ENCODE data around the gene SRCAP. TPM values are rescaled to one million over a fixed set of nuclear protein-coding genes. Genes with fewer than 3 reads are reported as not detected.

Gene SRCAP
- total RNA-seq, 1 donor from 2014 or later = 24.5 TPM

DNA sequence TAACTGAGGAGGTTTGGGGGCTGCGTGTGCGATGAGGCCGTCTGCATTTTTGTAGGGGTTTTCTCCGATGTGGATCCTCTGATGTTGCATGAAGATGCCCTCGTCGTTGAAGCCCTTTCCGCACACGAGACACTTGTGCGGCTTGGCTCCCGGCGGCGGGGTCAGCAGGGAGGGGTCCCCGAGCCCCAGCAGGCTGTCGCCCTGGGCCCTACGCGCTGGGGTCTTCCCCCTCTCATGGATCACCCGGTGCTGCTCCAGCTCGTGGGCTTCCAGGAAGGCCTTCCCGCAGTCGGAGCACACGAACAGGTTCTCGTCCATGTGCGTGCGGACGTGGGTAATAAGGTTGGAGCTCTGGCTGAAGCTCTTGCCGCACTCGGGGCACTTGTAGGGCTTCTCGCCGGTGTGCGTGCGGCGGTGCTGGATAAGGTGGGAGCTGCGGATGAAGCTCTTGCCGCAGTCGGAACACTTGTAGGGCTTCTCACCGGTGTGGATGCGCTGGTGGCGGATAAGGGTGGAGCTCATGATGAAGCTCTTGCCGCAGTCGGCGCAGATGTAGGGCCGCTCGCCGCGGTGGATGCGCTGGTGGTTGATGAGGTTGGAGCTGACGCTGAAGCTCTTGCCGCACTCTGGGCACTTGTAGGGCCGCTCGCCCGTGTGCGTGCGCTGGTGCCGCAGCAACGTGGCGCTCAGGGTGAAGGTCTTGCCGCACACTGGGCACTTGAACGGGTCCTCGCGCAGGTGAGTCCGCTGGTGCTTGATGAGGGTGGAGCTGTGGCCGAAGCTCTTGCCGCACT lies 83.7 kb downstream of the SRCAP start:
- H3K9me3 ChIP-seq = no peaks in the 10 kb centered on the region
- H3K27ac ChIP-seq = no peak overlapping the region
- TF ChIP-seq, protein P1, sequence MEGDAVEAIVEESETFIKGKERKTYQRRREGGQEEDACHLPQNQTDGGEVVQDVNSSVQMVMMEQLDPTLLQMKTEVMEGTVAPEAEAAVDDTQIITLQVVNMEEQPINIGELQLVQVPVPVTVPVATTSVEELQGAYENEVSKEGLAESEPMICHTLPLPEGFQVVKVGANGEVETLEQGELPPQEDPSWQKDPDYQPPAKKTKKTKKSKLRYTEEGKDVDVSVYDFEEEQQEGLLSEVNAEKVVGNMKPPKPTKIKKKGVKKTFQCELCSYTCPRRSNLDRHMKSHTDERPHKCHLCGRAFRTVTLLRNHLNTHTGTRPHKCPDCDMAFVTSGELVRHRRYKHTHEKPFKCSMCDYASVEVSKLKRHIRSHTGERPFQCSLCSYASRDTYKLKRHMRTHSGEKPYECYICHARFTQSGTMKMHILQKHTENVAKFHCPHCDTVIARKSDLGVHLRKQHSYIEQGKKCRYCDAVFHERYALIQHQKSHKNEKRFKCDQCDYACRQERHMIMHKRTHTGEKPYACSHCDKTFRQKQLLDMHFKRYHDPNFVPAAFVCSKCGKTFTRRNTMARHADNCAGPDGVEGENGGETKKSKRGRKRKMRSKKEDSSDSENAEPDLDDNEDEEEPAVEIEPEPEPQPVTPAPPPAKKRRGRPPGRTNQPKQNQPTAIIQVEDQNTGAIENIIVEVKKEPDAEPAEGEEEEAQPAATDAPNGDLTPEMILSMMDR (IDR thresholded peaks at IDR 0.05) = no peak
- intact Hi-C loops (cut with DNase I) = no loop called here
- H3K4me1 ChIP-seq = peaks cover 4 to 7% of the 10 kb centered on the region in 2 donors
- DNase-seq (ENCODE audit: low spot score in 2 of 2) = no peak
- H3K4me3 ChIP-seq = no peak overlapping the region
- H3K27me3 ChIP-seq = no peaks in the 10 kb centered on the region
- peaks cover 27 to 30% of the 10 kb centered on the region in 2 donors for H3K36me3 ChIP-seq

- no peak overlapping the region for H3K27ac ChIP-seq
- intact Hi-C loops (cut with DNase I) = no loop called here
- TF ChIP-seq, protein P1 (IDR thresholded peaks at IDR 0.05) = no peak
- no peak overlapping the region for H3K4me3 ChIP-seq
- H3K27me3 ChIP-seq = no peaks in the 10 kb centered on the region
- peaks cover 4 to 7% of the 10 kb centered on the region in 2 donors for H3K4me1 ChIP-seq
- H3K9me3 ChIP-seq = no peaks in the 10 kb centered on the region
- no peak for DNase-seq (ENCODE audit: low spot score in 2 of 2)
- peaks cover 27 to 30% of the 10 kb centered on the region in 2 donors for H3K36me3 ChIP-seq
Observed at GRCh38 chr16:30783280-30784109, 84.5 kb downstream of the SRCAP start.

GRCh38 chr16:30784215-30784614 lies 85.2 kb downstream of the SRCAP start:
- peaks cover 27 to 30% of the 10 kb centered on the region in 2 donors for H3K36me3 ChIP-seq
- DNase-seq (ENCODE audit: low spot score in 2 of 2) = no peak
- peaks cover 4 to 7% of the 10 kb centered on the region in 2 donors for H3K4me1 ChIP-seq
- no peaks in the 10 kb centered on the region for H3K9me3 ChIP-seq
- H3K27ac ChIP-seq = no peak overlapping the region
- no peak overlapping the region for H3K4me3 ChIP-seq
- TF ChIP-seq, protein P1 (IDR thresholded peaks at IDR 0.05) = no peak
- no peaks in the 10 kb centered on the region for H3K27me3 ChIP-seq
- intact Hi-C loops (cut with DNase I) = no loop called here

DNA sequence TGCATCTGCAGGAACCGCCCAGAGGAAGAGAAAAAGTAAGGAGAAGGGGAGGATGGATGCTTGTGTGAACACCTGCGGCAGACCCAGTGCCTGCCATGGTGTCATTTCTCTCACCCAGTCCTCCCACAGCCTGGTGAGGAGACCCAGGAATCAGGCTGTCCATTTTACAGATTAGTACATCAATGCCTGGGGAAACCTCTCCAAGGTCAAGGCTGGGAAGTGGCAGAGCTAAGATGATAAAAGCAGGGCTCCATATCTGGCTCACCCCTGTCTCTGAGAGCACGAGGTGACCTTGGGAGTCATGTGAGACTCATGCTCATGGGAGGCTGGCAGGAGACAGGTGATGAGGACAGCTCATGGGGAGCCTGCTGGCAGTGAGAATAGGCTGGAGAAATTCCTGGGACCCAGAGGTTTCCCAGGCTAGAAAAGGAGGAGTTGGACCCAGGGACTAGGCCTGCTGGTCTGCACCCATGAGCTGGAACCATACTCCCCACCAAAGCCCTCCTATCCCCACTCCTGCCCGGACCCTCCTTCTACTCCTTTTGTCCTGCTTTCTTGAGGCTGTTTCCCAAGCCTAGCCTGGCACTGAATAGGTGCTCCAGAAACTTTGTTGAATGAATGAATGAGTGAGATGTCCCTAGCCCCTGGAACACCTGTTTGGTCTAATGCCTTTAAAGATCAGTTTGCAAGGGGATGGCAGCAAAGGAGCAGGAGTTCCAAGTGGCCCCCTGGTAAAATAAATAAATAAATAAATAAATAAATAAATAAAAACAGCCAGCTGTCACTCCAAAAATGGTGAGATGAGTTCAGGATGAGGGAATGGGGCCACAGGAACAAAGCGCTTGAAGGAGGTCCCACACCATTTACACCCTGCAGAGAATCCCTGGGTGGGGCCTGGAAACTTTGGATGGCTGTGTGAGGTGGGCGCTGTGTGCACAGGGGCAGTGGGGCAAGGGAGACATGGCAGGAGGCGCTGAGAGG lies 86.4 kb downstream of the SRCAP start:
- intact Hi-C loops (cut with DNase I) = loop anchor here (1.0 kb wide), 1 partner anchor 90 kb away; no protein-coding TSS in a partner anchor
- peak overlapping the region in 1 of 2 donors; percentile 86 for H3K4me3 ChIP-seq
- TF ChIP-seq, protein P1 (IDR thresholded peaks at IDR 0.05) = no peak
- no peaks in the 10 kb centered on the region for H3K9me3 ChIP-seq
- DNase-seq (ENCODE audit: low spot score in 2 of 2) = no peak
- H3K27me3 ChIP-seq = no peaks in the 10 kb centered on the region
- H3K4me1 ChIP-seq = peaks cover 4 to 7% of the 10 kb centered on the region in 2 donors
- peak overlapping the region; percentile 87 to 89 for H3K27ac ChIP-seq
- H3K36me3 ChIP-seq = peaks cover 27 to 30% of the 10 kb centered on the region in 2 donors
